ENCODE measurements around the gene FLII.

GRCh38 chr17:18245038-18245776 lies 13.3 kb downstream of the FLII start:
- TF ChIP-seq POLR2AphosphoS5 (IDR thresholded peaks at IDR 0.05; ENCODE audit: insufficient read depth in 1 of 2, low read depth in 1 of 2), result no peak
- no peak for TF ChIP-seq POLR2A (IDR thresholded peaks at IDR 0.05)

Data from vagina (tissue), 2 donors.